ENCODE data around the gene TMEM138. TPM values are rescaled to one million over a fixed set of nuclear protein-coding genes. Genes with fewer than 3 reads are reported as not detected.
A peak's percentile ranks its signal among the peaks of the same experiment; 100 is the strongest.

Gene TMEM138
- total and polyA plus RNA-seq, 2 of the 13 experiments (the other 11 are each of a cell fraction or from before 2014, with no cell fraction given): 43.5 to 61.0 TPM

DNA sequence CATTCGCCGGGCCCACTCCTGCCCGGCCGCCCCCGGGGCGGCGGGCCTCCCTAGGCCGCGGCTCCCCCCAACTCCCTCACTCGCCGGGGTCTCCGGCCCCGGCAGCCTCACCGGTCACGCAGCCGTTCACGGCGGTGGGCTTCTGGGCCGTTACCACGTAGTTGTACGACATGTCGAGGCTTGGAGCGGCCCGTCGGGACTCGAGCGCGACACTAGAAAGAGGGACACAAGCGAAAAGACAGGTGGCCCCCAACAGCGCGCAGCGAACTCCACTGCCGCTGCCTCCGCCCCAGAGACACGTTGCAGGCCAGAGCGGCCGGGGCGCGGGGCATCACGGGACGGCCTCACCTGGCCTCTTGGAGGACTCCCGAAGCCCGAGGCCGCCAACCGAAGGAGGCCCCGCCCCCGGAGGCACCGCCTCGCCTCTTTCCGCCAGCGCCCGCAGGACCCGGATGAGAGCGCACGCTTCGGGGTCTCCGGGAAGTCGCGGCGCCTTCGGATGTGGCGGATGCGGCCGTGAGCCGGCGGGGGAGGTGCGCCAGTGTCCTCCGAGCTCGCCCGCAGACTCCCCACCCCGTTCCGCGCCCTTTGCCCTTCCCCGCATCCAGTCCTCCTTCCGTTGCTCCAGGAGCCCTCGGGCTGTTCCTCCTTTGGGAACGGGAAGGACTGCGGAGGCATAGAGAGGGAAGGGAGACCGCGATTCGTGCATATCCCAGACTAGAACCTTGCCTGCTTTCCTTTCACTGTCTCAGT lies 29.2 kb upstream of the TMEM138 start, which contains the start of the genes DDB1 and TKFC (continued):
- TF ChIP-seq AKNA (CRISPR knock-in tag; IDR thresholded peaks at IDR 0.05; ENCODE audit: borderline replicate concordance) (no peak), ZNF296 (CRISPR knock-in tag; conservative IDR thresholded peaks at IDR 0.05) (no peak), SRY (CRISPR knock-in tag; IDR thresholded peaks at IDR 0.05) (peak; percentile 71; the same call in 1 of the 2 replicates), CSRNP2 (CRISPR knock-in tag; conservative IDR thresholded peaks at IDR 0.05; ENCODE audit: low read depth) (no peak), NPAS2 (CRISPR knock-in tag; IDR thresholded peaks at IDR 0.05; ENCODE audit: borderline replicate concordance) (no peak), TMF1 (CRISPR knock-in tag; IDR thresholded peaks at IDR 0.05; ENCODE audit: low read depth) (0 out of 2 replicates have a peak, but pooled peaks have one; percentile 64), ZNF629 (CRISPR knock-in tag; conservative IDR thresholded peaks at IDR 0.05) (no peak), CREB1 (IDR thresholded peaks at IDR 0.05) (no peak), CREB1 (CRISPR knock-in tag; IDR thresholded peaks at IDR 0.05) (no peak), MAZ (IDR thresholded peaks at IDR 0.05; ENCODE audit: borderline replicate concordance, low read depth, low read length) (peak; percentile 27; the same call in 1 of the 2 replicates), MAZ (CRISPR knock-in tag; IDR thresholded peaks at IDR 0.05; ENCODE audit: low read depth) (peak; percentile 29; the same call in 1 of the 2 replicates), FOXP1 (IDR thresholded peaks at IDR 0.05) (no peak), FOXP1 (CRISPR knock-in tag; IDR thresholded peaks at IDR 0.05) (no peak), MEIS1 (CRISPR knock-in tag; IDR thresholded peaks at IDR 0.05; ENCODE audit: borderline replicate concordance) (no peak), ZNF225 (CRISPR knock-in tag; IDR thresholded peaks at IDR 0.05) (peak; percentile 79)
- TF ChIP-seq, protein P1, sequence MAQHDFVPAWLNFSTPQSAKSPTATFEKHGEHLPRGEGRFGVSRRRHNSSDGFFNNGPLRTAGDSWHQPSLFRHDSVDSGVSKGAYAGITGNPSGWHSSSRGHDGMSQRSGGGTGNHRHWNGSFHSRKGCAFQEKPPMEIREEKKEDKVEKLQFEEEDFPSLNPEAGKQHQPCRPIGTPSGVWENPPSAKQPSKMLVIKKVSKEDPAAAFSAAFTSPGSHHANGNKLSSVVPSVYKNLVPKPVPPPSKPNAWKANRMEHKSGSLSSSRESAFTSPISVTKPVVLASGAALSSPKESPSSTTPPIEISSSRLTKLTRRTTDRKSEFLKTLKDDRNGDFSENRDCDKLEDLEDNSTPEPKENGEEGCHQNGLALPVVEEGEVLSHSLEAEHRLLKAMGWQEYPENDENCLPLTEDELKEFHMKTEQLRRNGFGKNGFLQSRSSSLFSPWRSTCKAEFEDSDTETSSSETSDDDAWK (CRISPR knock-in tag; IDR thresholded peaks at IDR 0.05): no peak
- TF ChIP-seq, protein P2, sequence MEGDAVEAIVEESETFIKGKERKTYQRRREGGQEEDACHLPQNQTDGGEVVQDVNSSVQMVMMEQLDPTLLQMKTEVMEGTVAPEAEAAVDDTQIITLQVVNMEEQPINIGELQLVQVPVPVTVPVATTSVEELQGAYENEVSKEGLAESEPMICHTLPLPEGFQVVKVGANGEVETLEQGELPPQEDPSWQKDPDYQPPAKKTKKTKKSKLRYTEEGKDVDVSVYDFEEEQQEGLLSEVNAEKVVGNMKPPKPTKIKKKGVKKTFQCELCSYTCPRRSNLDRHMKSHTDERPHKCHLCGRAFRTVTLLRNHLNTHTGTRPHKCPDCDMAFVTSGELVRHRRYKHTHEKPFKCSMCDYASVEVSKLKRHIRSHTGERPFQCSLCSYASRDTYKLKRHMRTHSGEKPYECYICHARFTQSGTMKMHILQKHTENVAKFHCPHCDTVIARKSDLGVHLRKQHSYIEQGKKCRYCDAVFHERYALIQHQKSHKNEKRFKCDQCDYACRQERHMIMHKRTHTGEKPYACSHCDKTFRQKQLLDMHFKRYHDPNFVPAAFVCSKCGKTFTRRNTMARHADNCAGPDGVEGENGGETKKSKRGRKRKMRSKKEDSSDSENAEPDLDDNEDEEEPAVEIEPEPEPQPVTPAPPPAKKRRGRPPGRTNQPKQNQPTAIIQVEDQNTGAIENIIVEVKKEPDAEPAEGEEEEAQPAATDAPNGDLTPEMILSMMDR (CRISPR knock-in tag; IDR thresholded peaks at IDR 0.05): peak; percentile 4; the same call in 1 of the 2 replicates
- TF ChIP-seq, protein P3, sequence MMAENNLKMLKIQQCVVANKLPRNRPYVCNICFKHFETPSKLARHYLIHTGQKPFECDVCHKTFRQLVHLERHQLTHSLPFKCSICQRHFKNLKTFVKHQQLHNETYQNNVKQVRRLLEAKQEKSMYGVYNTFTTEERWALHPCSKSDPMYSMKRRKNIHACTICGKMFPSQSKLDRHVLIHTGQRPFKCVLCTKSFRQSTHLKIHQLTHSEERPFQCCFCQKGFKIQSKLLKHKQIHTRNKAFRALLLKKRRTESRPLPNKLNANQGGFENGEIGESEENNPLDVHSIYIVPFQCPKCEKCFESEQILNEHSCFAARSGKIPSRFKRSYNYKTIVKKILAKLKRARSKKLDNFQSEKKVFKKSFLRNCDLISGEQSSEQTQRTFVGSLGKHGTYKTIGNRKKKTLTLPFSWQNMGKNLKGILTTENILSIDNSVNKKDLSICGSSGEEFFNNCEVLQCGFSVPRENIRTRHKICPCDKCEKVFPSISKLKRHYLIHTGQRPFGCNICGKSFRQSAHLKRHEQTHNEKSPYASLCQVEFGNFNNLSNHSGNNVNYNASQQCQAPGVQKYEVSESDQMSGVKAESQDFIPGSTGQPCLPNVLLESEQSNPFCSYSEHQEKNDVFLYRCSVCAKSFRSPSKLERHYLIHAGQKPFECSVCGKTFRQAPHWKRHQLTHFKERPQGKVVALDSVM (CRISPR knock-in tag; IDR thresholded peaks at IDR 0.05): peak; percentile 94
